Activated T-helper 1 cell treated with anti-CD3 and anti-CD28 coated beads, Interleukin-2, amount 50 U/mL, for 16 hours (primary cell): ENCODE results near the gene EZH2.

Source experiments
- DNase-seq, 2 donors: peaks; one replicate each; pipeline ENCODE4 v3.0.0-alpha.2; 2020; ENCODE audit warnings: low read depth in 1 of 2, low spot score in 1 of 2

EZH2 gene

DNA sequence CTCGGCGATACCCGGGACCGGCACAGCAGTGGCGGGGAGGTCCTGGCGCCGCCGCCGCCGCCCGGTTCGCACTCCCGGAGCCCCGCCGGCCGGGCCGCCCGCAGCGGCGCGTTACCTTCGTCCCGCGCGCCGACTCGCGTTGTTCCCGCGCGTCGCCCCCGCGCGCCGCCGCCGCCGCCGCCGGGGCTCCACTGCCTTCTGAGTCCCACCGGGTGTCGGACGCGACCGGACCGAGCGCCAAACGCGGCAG lies at the start of gene EZH2:
Gene EZH2, minus strand, starts transcription at position 243 of the 250 bp plus-strand sequence. CDS start 36,993 bp downstream, outside the sequence.
- no peak for DNase-seq

DNA sequence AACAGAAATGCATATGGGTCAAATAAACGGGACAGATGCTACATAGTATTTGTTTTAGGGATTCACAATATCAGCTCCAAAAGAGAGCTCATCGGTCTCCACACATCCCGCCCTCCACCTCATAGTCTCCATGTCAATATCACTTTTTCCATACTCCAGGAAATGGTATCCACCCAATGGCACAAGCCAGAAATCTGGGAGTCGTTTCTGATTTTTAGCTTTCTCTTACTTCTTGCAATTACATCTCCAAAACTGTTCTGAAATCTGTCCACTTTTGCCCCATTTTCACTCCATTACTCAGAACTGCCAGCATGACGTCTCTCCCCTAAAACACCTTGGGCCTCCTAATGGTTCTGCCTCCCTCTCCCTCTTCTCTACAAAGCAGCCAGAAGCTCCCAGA lies 47.4 kb upstream of the EZH2 start:
- DNase-seq: no peak

DNA sequence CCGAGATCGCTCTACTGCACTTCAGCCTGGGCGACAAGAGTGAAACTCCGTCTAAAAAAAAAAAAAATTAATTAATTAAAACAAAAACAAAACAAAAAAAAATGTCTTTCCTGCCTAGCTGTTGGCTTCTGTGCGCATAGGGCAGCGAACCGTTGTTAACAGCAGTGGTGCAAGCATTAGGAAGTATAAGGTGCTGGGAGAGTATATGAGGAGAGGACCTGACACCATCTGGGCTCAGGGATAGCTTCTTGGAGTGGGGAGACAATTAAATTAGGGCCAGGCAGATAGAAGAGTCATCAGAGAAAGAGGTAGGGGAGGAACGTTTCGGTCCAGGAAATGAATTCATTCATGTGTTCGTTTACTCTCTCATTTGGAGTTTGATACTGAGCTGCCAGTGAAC lies 46.2 kb upstream of the EZH2 start:
- DNase-seq: no peak

DNA sequence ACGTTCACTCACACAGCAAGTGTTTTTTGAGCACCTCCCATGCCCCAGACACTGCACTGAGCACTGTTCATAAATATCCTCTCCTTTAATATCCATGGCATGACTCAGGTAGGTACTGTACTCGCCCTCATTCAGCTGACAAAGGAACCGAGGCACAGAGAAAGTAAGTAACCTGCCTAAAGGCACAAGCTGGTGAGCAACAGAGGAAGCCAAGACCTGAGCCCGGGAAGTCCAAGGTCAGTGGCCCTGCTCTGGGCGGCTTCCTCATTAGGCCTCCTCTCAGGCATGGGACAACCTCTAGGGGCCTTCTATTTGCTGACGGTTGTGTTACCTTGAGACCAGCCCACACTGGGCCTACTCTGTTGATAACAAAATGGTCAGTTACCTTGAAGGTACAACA lies 45.1 kb upstream of the EZH2 start:
- no peak for DNase-seq

DNA sequence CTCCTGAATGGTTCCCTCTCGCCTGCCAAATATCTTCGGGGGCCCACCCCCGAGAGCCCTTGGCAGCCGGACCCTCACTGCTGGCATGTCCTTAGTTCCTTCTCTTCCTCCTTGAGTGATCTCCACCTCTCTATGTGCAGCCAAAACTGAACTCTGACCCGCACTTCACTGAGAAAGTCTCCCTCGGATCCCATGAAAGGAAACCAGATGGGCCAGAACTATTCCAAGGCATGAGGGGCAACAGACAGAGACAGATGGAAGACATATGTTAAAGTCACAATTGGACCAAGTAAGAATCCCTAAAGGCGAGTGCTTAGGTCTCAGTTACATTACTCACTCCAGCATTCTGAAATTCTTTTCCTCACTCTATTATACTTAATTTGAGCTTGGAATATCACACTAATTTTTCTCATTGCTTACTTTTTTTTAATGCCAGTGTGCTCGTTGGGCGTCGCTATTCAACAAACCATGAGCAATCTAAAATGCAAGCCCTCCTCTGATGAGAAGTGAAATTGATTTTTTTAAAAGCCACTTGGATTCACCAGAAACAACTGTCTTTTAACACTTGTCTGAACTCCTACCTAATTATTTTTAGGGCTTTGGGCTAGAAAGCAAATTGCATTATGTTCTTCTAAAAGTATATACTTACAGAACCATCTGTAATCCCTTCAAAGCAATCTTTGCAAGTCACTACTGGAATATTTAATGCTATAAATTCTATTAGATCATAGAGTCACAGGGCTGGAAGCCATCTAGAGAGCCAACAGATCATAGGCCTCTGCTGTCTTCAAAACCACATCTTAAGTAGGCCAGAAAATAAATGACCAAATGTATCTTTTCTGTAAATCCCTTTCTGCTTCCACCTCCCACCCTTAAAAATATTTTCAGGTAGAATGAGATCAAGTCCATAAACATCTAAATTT lies 43.3 kb upstream of the EZH2 start:
- DNase-seq: no peak

DNA sequence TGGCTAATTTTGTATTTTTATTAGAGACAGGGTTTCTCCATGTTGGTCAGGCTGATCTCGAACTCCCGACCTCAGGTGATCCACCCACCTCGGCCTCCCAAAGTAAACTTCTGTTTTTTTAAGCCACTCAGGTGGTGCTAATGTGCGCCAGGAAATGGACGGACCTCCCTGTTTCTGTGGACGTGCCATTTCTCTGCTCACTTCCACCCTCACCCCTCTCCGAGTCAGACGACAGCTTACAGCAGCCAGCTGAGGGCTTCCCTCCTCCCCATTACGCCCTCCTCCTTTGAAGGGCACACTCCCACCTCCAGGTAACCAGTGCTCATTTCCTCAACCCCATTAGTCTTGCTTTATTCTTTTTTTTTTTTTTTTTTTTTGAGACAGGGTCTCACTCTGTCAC lies 41.7 kb upstream of the EZH2 start:
- no peak for DNase-seq

DNA sequence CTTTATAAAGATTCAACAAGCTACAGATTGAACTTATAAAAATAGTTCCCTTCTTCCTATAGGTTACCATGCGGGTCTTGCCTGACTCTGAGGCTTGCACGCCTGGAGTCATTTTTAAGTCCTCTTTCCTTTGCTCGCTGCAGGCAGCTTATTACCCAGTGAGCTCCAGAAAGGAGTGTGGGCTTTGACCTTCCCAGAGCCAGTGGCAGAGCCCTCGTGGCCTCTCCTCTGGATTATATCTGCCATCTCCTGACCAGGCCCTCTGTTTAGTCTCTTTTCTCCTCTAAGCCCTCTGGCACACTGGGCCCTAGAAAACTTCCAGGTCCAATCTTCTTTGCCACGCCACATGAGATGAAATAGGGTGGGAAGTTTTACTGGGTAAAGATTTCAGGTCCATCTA lies 39.9 kb upstream of the EZH2 start:
- DNase-seq: no peak

DNA sequence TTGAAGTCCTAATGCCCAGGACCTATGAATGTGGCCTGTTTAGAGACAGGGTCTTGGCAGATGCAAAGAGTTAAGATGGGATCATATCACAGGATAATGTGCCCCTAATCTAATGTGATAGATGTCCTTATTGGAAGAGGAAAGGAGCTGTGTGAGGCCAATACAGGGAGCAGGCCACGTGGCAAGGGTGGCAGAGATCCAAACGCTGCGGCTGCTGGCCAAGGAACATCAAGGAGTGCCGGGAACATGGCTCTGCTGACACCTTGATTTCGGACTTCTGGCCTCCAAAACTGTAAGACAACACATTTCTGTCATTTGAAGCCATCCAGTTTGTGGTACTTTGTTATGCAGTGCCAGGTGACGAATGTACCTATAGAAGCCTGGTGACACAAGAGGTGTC lies 37.7 kb upstream of the EZH2 start:
- no peak for DNase-seq

DNA sequence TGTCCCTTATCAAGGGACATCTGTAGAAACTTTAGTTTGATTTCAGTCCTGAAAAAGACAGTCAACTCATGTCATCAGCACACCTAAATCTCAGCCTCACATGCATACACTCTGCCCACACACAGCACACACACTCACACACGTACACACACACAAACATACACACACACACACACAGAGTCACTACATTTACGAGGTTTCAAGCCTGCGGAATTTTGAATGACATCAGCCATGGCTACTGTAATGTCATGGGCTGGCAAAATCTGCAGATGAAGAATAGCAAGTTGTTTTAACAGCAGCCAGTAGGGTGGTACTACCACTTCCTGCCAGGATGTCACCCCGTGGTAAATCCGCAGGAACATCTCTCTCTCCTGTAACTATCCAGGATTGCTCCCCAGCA lies 37.1 kb upstream of the EZH2 start:
- DNase-seq: no peak

DNA sequence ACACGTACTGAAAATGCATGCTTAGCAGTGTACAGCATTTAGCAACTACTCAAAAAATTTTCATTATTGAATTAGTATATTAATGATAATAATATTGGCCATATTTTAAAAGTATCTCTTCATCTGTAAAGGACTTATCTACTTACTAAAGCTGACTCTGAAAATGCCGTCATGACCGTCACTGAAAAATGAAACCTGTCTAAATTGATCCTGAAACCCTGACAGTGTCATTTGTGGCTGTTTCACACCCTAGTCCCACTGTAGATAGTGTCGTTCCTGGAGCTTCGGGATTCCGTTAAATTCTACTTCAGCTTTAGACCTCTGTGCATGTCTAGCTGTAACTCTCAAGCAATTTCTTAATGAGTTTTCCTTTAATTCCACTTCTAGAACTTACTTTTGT lies 35.8 kb upstream of the EZH2 start:
- no peak for DNase-seq

DNA sequence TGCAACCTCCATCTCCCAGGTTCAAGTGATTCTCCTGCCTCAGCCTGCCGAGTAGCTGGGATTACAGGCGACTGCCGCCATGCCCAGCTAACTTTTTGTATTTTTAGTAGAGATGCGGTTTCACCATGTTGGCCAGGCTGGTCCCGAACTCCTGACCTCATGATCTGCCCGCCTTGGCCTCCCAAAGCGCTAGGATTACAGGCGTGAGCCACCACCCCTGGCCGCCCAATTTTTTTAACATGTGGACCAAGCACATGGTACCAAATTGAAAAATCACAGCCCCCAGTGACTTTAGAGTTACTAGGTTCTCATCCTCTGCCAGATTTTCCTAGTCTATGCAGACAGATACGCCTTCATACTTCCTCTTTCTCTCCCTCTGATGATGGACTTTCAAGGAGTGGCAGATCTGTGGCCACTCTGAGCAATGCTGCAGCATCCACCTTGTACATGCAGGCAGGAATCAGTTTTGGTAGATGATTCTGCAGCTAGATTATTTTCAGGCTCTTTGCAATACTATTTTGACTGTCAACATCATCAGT lies 34.0 kb upstream of the EZH2 start:
- no peak for DNase-seq

DNA sequence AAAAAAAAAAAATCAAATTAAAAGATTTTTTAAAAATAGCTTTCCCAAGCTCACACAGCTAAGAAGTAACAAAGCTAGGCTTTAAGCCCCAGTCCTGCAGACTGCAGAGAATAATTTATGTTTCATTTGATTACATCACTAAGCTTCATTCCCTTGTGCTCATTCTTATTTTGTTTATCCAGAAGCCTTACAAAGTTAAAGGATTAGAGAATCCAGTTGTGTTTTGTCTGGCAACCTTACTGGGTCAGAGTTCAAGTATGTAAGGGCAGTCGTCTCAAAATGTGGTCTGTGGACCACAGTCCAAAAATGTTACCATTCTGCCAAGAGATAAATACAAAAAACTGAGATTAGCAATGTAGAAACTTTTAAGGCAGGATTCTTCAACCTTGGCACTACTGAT lies 32.1 kb upstream of the EZH2 start:
- DNase-seq: no peak

DNA sequence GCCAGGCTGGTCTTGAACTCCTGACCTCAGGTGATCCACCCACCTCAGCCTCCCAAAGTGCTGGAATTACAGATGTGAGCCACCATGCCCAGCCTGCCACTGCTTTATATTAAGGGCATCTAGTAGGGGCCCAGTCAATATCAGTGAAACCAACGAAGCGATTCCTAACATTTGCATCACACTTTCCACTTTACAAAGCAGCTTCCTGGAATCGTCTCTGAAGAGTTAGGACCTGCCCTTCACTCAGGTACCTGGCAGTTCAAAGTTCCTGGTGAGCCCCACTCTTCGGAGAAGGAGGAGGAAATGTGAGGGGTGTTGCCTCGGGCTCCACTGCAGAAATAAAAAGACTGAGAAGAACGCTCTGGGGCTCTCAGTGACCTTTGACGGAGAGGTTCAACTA lies 31.1 kb upstream of the EZH2 start:
- no peak for DNase-seq

DNA sequence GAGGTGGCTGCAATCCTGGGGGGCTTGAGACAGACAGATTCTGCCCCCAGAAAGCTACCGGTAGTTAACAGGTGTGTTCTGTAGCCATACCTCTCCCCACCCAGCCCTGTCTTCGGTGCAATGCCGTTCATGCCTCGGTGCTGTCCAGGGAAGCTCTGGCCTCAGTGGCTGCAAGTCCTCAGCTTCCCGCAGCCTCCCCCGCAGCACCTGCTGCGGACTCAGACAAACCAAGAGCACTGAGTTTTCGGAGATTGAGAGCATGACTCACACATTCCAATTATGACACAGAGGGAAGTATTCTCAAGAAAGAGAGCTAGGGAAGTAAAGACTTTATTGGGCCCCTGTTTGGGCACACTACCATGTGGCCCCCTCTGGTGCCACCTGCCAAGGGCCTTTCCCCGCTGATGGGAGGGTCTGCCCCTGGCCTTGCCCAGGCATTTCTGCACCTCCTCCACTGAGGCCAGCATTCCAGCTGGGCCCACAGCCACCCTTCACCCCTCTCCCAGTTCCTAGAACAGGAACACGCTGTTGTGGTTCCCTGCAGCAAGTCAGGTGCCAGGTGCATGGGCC lies 30.2 kb upstream of the EZH2 start:
- peak in 1 of 2 donors; percentile 21 for DNase-seq

DNA sequence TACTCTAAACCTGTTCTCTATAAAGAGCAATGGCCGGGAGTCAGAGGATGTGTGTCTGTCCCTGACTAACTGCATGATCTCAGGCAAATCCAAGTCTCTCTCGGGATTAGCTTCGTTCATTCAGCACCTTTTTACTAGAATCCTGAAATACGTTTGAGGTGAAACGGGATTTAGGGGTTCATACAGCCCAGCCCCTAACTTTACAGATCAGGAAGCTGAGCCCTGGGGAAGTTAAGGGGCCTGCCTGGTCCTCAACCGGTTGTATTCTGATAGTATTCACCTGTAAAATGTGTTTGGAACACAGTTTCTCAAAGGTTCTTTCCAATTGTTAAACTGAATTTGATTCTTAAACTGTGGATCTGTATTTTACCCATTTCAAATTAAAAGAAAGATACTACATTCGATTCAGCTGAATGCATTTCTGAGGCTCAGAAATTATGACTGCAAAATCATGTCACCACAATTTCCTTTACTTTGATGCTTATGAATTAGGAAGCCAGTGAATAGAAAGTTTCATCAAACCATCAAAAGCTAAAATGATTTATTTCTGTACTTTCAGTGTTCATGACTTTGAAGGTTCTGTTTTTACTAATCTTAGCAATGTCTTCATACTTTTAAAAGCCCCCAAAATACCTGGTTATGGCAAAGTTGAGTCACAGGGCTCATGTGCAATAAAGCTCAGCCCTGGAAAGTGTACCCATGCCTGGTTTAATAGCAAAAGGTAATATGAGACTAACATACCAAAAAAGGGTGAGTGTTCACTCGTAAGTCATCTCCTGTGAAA lies 28.9 kb upstream of the EZH2 start:
- peak in 1 of 2 donors; percentile 27 for DNase-seq

DNA sequence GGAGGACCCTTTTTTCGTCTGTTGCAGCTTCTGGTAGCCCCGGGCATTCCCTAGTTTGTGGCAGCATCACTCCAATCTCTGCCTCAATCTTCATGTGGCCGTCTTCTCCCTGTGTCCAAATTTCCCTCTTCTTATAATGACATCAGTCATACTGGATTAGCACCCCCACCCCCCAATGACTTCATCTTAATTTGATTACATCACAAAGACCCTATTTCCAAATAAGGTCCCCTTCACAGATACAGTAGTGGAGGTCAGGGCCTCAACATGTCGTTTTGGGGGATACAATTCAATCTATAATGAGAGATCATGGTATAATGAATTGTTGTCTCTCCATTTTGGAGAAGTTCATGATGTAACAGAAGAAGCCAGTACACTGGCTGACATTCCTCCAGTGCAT lies 28.1 kb upstream of the EZH2 start:
- no peak for DNase-seq

DNA sequence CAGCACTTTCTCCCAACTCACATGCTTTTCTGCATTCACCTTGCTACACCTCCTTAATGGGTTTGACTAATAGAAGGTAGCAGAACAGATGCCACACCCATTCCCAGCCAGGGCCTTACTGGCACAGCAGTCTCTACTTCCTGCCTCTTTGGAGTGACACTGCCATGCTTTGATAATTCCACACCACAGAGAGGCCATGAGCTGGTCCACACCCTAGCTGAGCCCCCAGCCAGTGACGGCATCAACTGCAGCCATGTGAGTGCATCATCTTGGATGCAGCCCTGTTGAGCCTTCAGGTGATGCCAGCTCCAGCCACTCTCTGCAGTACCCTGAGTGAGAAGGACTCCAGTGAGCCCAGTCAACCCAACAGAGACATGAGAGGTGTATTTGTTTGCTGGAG lies 27.5 kb upstream of the EZH2 start:
- no peak for DNase-seq

DNA sequence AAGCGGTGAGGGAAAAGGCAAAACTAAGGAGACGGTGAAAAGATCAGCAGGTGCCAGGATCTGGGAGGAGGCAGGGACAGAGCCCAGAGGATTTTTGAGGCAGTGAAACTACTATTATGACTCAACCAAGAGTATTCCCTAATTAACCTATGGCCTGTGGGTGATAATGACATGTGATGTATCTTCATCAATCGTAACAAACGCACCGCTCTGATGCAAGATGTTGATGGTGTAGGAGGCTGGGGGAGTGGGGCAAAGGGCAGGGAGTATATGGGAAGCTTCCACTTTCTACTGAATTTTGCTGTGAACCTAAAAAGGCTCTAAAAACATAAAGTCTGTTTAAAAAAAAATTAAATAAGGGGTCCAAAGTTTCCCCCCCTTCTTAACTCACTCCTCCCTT lies 25.5 kb upstream of the EZH2 start:
- no peak for DNase-seq

DNA sequence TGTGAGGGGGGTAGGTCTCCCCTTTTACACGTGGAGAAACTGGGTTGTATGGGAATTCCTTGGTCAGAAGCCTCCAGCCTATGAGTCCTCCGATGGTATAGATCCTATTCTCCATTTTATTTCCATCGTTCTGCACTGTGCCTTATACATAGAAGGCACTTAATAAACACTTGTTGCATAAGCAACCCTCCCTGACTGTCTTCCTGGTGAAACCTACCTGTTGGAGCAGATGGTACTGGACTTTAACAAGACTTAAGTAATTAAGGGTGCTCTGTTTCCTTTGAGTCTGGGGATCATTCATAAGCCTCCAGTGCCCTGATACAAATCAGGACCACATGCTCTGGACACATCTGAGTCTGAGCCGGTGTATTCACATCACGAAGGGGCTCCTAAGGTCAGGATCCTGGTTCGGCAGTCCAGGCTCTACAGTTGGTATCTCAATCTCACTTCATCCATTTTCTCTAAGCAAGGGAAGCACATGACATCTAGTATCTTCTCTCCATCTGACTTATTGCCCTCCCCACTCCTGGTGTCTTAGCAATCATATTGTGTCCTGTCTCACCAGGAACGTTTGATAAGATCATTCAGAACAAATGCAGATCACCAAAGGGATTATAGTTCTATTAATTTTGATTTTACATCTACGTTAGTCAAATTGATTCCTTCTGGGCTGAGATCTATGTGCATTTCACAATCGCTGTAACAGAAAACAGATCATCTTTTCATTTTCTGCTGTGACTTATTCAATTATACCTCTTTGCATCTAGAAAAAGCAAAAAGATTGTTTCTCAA lies 22.8 kb upstream of the EZH2 start:
- DNase-seq: no peak

DNA sequence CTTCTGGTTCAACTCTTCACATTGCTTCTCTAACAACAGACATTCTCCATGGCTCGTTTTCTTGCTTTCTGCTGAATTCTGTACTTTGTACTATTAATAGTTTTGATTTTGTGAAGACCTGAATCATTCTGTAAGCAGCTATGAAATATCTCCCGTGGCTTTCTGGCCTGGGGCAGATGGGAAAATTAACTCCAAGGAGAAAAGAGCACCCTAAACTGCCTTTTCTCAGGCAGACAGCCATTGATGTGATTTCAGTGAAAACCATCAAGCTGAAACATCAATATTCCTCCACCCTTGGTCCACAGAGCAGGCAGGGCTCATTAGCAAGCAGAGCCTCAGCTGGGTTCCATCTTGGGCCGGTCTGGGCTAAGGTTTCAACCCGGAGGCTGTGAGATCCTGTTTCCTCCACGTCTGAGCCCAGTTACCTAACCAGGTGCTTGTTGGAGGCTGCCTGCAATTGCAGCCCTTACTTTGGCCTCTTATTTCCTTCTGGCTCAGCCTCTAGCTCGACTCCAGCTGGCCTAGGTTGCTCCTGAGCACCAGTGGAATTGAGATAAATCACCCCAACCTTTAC lies 21.1 kb upstream of the EZH2 start:
- DNase-seq: no peak

DNA sequence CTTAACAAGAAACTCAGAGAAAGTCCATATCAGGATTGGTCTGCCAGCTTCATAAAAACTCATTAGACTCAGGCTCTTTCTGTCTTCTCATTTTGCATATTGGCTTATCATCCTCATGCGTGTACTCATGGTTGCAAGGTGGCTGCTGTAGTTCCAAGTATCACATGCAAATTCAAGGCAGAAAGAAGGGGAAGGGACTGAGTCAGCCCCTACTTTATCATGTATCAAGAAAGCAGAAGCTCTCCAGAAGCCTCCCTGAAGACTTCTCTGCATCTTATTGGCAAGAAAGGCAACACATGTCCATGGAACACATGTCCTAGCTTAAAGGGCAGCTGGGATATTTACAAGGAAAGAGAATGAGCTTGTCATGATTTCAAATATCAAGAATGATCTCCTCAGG lies 19.4 kb upstream of the EZH2 start:
- no peak for DNase-seq
